IPS-18c (cell line): Measurements from ENCODE around the gene MPZL1.

ENCODE experiments used
- H3K4me3 ChIP-seq: 2 replicates; pipeline ENCODE4 v1.7.0; 2013; ENCODE audit warnings: low read depth, mild to moderate bottlenecking, low read length, moderate library complexity; ENCODE audit not compliant: insufficient read depth
- H3K9me3 ChIP-seq: one replicate; pipeline ENCODE4 v1.6.1; 2013; ENCODE audit warnings: mild to moderate bottlenecking, low read length, moderate library complexity; ENCODE audit not compliant: control insufficient read depth, insufficient read depth

MPZL1 gene

GRCh38 chr1:167777269-167777650, 55.5 kb downstream of the MPZL1 start:
- H3K4me3 ChIP-seq: no peak overlapping the region
- H3K9me3 ChIP-seq: no peaks in the 10 kb centered on the region

GRCh38 chr1:167781558-167781957, 59.8 kb downstream of the MPZL1 start:
- no peaks in the 10 kb centered on the region for H3K9me3 ChIP-seq

GRCh38 chr1:167782946-167783345, 61.2 kb downstream of the MPZL1 start:
- Histone ChIP-seq H3K9me3 (no peaks in the 10 kb centered on the region), H3K4me3 (no peak overlapping the region)

More at GRCh38 chr1:167781558-167781957, 59.8 kb downstream of the MPZL1 start:
- H3K4me3 ChIP-seq: no peak overlapping the region

- Histone ChIP-seq H3K4me3 (no peak overlapping the region), H3K9me3 (no peaks in the 10 kb centered on the region)
These were observed 63.2 kb downstream of the MPZL1 start for GRCh38 chr1:167784876-167785550.

- H3K4me3 ChIP-seq: no peak overlapping the region
- no peaks in the 10 kb centered on the region for H3K9me3 ChIP-seq
These were observed 64.7 kb downstream of the MPZL1 start for GRCh38 chr1:167786502-167786901.

GRCh38 chr1:167789501-167789900, 67.7 kb downstream of the MPZL1 start:
- Histone ChIP-seq H3K9me3 (no peaks in the 10 kb centered on the region), H3K4me3 (no peak overlapping the region)

GRCh38 chr1:167790117-167790516, 68.3 kb downstream of the MPZL1 start:
- no peak overlapping the region for H3K4me3 ChIP-seq
- no peaks in the 10 kb centered on the region for H3K9me3 ChIP-seq

GRCh38 chr1:167791281-167792187, 69.8 kb downstream of the MPZL1 start:
- Histone ChIP-seq H3K4me3 (no peak overlapping the region), H3K9me3 (no peaks in the 10 kb centered on the region)

- Histone ChIP-seq H3K9me3 (no peaks in the 10 kb centered on the region), H3K4me3 (no peak overlapping the region)
These were observed 70.4 kb downstream of the MPZL1 start for GRCh38 chr1:167792188-167792565.

GRCh38 chr1:167794043-167794442, 72.3 kb downstream of the MPZL1 start:
- peaks cover 2% of the 10 kb centered on the region for H3K9me3 ChIP-seq
- H3K4me3 ChIP-seq: no peak overlapping the region

- Histone ChIP-seq H3K9me3 (peaks cover 2% of the 10 kb centered on the region), H3K4me3 (no peak overlapping the region)
These were observed 74.3 kb downstream of the MPZL1 start for GRCh38 chr1:167795810-167796740.

GRCh38 chr1:167797015-167797414, 75.2 kb downstream of the MPZL1 start:
- Histone ChIP-seq H3K9me3 (peaks cover 2% of the 10 kb centered on the region), H3K4me3 (no peak overlapping the region)

- Histone ChIP-seq H3K4me3 (no peak overlapping the region), H3K9me3 (peaks cover 2% of the 10 kb centered on the region)
These were observed 77.2 kb downstream of the MPZL1 start for GRCh38 chr1:167798952-167799351.

GRCh38 chr1:167799747-167800146, 78.0 kb downstream of the MPZL1 start:
- Histone ChIP-seq H3K9me3 (peaks cover 2% of the 10 kb centered on the region), H3K4me3 (no peak overlapping the region)

- Histone ChIP-seq H3K9me3 (peaks cover 2% of the 10 kb centered on the region), H3K4me3 (no peak overlapping the region)
These were observed 78.5 kb downstream of the MPZL1 start for GRCh38 chr1:167800251-167800650.

- no peak overlapping the region for H3K4me3 ChIP-seq
- peaks cover 2% of the 10 kb centered on the region for H3K9me3 ChIP-seq
These were observed 80.5 kb downstream of the MPZL1 start for GRCh38 chr1:167802235-167802634.
